Measurements from ENCODE around the gene ENPP6.

The ENPP6 gene

DNA sequence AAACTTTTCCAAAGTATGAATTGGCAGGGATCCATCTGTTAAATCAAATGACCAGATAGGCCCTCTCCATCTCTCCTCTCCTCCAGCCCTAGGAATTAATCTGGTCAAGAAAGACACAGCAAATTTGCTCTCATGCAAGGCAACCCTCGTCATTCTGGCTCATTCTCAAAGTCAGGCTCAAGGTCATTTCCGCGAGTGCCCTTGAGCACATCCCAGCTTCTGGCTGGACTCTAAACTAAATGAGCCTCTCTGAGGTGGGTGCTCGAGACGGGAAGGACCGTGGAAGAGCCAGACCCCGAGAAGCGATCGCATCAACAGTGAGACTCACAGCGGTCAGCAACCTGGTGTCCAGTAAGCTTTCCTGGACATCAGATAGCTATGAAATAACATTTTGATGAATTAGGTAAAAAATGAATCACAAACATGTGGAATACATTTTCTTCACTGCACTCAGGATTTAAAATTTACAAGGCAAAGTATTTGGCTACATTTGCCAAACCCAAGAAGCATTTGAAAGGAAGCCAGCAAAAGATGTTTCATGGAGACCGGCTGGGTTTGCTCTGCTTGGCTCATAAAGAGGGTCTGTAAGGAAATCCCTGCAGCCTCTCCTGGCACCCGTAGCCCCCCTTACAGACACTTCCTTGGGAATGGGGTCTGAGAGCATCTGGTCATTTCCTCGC, 121.0 kb downstream of the ENPP6 start:
- no peaks in the 10 kb centered on the region for H3K36me3 ChIP-seq
- intact Hi-C loops (cut with DNase I; ENCODE audit: low total_unique reads), result loop anchor here (10.0 kb wide), 1 partner anchor 262 kb away; no protein-coding TSS in a partner anchor

DNA sequence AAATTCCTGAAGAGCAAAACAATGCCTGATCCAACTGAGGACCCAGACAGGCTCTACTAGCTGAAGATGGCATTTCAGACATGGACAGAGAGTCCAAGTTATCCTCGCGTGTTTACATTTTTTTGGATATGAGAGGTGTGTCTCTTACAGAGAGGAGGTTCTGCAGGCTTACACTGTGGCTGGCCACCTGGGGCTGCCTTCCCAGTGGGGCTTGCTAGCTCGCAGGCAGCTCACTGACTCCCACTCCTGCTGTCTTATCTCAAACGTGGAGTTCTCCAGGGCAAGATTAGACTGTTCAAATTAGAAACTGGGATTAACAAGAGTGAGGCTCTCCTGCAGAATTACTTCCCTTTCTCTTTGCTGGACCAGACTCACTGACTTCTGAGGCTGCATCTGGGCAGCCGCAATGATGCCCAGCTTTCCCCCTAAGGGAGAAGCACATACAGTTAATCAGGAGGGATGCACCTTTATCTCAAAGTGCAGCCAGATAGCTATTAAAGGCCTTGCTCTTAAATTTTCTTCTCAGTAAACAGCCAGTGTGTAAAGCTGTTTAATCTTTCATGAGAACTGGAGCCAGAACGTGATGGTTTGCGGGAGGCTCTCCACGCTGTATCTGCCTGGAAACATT, 123.0 kb downstream of the ENPP6 start:
- intact Hi-C loops (cut with DNase I; ENCODE audit: low total_unique reads), result loop anchor here (10.0 kb wide), 1 partner anchor 260 kb away; no protein-coding TSS in a partner anchor
- Histone ChIP-seq H3K27me3 (no peaks in the 10 kb centered on the region), H3K4me3 (no peak overlapping the region), H3K36me3 (no peaks in the 10 kb centered on the region), H3K9me3 (no peaks in the 10 kb centered on the region), H3K27ac (no peak overlapping the region), H3K4me1 (no peaks in the 10 kb centered on the region)
- DNase-seq, result no peak
- TF ChIP-seq, protein P1, sequence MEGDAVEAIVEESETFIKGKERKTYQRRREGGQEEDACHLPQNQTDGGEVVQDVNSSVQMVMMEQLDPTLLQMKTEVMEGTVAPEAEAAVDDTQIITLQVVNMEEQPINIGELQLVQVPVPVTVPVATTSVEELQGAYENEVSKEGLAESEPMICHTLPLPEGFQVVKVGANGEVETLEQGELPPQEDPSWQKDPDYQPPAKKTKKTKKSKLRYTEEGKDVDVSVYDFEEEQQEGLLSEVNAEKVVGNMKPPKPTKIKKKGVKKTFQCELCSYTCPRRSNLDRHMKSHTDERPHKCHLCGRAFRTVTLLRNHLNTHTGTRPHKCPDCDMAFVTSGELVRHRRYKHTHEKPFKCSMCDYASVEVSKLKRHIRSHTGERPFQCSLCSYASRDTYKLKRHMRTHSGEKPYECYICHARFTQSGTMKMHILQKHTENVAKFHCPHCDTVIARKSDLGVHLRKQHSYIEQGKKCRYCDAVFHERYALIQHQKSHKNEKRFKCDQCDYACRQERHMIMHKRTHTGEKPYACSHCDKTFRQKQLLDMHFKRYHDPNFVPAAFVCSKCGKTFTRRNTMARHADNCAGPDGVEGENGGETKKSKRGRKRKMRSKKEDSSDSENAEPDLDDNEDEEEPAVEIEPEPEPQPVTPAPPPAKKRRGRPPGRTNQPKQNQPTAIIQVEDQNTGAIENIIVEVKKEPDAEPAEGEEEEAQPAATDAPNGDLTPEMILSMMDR (IDR thresholded peaks at IDR 0.05), result no peak

More for the DNA sequence above, 121.0 kb downstream of the ENPP6 start:
- peak overlapping the region; percentile 23 to 38 for H3K4me3 ChIP-seq
- H3K9me3 ChIP-seq, result no peaks in the 10 kb centered on the region
- TF ChIP-seq, protein P1 (IDR thresholded peaks at IDR 0.05), result no peak
- no peak for DNase-seq
- no peaks in the 10 kb centered on the region for H3K4me1 ChIP-seq
- no peaks in the 10 kb centered on the region for H3K27me3 ChIP-seq
- no peak overlapping the region for H3K27ac ChIP-seq

DNA sequence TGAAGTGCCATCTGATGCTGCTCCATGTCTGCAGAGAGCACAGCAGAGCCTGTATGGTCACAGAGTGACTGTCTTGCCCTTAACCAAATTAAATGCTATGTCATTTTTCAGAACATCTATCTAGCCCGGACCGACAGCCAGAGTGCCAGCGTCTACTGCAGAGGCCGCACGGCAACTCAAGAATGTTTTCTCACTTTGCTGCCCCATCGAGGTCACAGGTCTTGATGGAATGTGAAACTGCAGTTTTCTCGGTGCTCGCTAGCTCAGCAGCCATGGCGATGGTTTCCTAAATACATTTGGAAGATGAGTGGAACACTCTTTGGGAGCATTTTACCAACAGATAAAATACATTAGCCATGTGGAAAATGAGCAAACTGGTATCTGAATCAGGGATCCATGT, 125.7 kb downstream of the ENPP6 start:
- peaks cover 0 to 8% (median 0%) of the 10 kb centered on the region in 3 donors for H3K9me3 ChIP-seq
- H3K4me3 ChIP-seq, result no peak overlapping the region
- H3K36me3 ChIP-seq, result no peaks in the 10 kb centered on the region
- H3K27me3 ChIP-seq, result no peaks in the 10 kb centered on the region
- TF ChIP-seq, protein P1 (IDR thresholded peaks at IDR 0.05), result no peak
- no peak for DNase-seq
- intact Hi-C loops (cut with DNase I; ENCODE audit: low total_unique reads), result loop anchor here (10.0 kb wide), 1 partner anchor 257 kb away; no protein-coding TSS in a partner anchor
- H3K4me1 ChIP-seq, result no peaks in the 10 kb centered on the region
- H3K27ac ChIP-seq, result no peak overlapping the region

DNA sequence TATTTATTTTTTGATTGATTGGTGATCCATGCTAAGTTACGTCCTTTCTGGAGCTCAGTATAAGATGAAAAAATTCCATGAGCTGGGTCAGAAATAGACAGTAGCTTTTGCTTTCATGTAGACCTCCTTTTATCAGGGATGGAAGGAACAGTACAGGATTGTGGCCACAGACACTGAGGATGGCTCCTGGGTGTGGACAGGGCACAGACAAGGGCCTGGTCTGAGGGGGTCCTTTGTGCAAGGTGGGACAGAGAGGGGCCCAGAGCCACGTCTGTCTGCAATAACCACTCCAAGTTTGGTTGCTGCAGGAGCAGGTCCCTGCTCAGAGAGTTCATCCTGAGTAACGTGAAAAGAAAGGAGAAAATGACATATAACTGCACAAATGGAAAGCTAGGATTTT, 127.1 kb downstream of the ENPP6 start:
- H3K36me3 ChIP-seq, result no peaks in the 10 kb centered on the region
- TF ChIP-seq, protein P1 (IDR thresholded peaks at IDR 0.05), result no peak
- DNase-seq, result no peak
- no peak overlapping the region for H3K27ac ChIP-seq
- H3K27me3 ChIP-seq, result no peaks in the 10 kb centered on the region
- H3K4me1 ChIP-seq, result no peaks in the 10 kb centered on the region
- H3K9me3 ChIP-seq, result peaks cover 0 to 8% (median 0%) of the 10 kb centered on the region in 3 donors
- H3K4me3 ChIP-seq, result no peak overlapping the region
- intact Hi-C loops (cut with DNase I; ENCODE audit: low total_unique reads), result loop anchor here (10.0 kb wide), 1 partner anchor 256 kb away; no protein-coding TSS in a partner anchor

DNA sequence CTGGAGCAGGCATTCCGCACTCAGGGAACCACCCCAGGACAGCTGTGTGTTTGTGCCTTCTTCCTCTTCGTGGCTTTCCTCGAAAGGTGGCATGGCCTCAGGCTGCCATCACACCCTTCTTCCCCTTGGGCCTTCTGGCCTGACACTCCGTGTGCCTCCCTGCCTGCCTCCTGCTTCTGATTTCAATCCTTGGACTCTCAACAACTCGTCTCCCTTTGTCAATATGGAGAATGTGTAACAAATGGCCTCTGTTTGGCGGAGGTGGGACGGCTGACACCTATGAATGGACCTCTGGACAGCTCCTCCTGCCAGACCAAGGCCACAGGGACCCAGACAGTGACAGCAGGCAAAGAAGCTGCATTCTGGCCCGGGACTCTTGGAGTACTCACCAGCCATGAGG, 137.0 kb downstream of the ENPP6 start:
- H3K27me3 ChIP-seq, result no peaks in the 10 kb centered on the region
- TF ChIP-seq, protein P1 (IDR thresholded peaks at IDR 0.05), result no peak
- H3K27ac ChIP-seq, result no peak overlapping the region
- H3K9me3 ChIP-seq, result no peaks in the 10 kb centered on the region
- DNase-seq, result no peak
- H3K4me1 ChIP-seq, result no peaks in the 10 kb centered on the region
- intact Hi-C loops (cut with DNase I; ENCODE audit: low total_unique reads), result no loop called here
- no peaks in the 10 kb centered on the region for H3K36me3 ChIP-seq
- H3K4me3 ChIP-seq, result no peak overlapping the region

Data from tibial artery (tissue), 4 donors.